HepG2 (cell line): ENCODE data around the gene HSD3B7. TPM values are rescaled to one million over a fixed set of nuclear protein-coding genes. Genes with fewer than 3 reads are reported as not detected.

ENCODE experiments used
- AHDC1 ChIP-seq: sonication (generic); formaldehyde crosslinking; IDR thresholded peaks from 2 replicates; pipeline ENCODE4 v1.5.1; 2020; ENCODE audit warnings: mild to moderate bottlenecking, missing genetic modification reagents, borderline replicate concordance
- DPF2 ChIP-seq: sonication (generic); formaldehyde crosslinking; IDR thresholded peaks from 2 replicates; pipeline ENCODE4 v1.4.0; 2020; ENCODE audit warnings: mild to moderate bottlenecking, low read depth, missing genetic modification reagents, borderline replicate concordance
- HDAC2 ChIP-seq: sonication (generic); formaldehyde crosslinking; IDR thresholded peaks from 2 replicates; pipeline ENCODE4 v1.4.0; 2020; ENCODE audit warnings: missing genetic modification reagents
- HNRNPH1 ChIP-seq: fragments of 200-400 bp; formaldehyde crosslinking; optimal IDR thresholded peaks from 2 replicates; pipeline ENCODE3; 2017; ENCODE audit warnings: mild to moderate bottlenecking, low read depth, low read length
- JDP2 ChIP-seq: sonication (generic); formaldehyde crosslinking; IDR thresholded peaks from 2 replicates; pipeline ENCODE4 v1.8.1; 2022; ENCODE audit warnings: missing genetic modification reagents, borderline replicate concordance
- NFE2L2 ChIP-seq: fragments of 150-350 bp; IDR thresholded peaks from 2 replicates; pipeline ENCODE4 v1.6.1; 2014; ENCODE audit warnings: low read length
- PREB ChIP-seq: sonication (generic); formaldehyde crosslinking; IDR thresholded peaks from 2 replicates; pipeline ENCODE4 v1.4.0; 2020; ENCODE audit warnings: missing genetic modification reagents
- SATB2 ChIP-seq: sonication (generic); formaldehyde crosslinking; IDR thresholded peaks from 2 replicates; pipeline ENCODE4 v1.5.0; 2020; ENCODE audit warnings: missing genetic modification reagents
- SIN3A ChIP-seq: IDR thresholded peaks from 2 replicates; pipeline ENCODE4 v1.6.1; 2011; ENCODE audit warnings: low read depth, mild to moderate bottlenecking, control low read depth, low read length, borderline replicate concordance
- ZBTB10 ChIP-seq: sonication (generic); formaldehyde crosslinking; IDR thresholded peaks from 2 replicates; pipeline ENCODE4 v1.4.0; 2020; ENCODE audit warnings: missing genetic modification reagents, borderline replicate concordance
- ZBTB20 ChIP-seq: sonication (generic); formaldehyde crosslinking; IDR thresholded peaks from 2 replicates; pipeline ENCODE4 v1.8.1; 2023; ENCODE audit warnings: missing genetic modification reagents, low read depth, mild to moderate bottlenecking, borderline replicate concordance
- ZFP36L1 ChIP-seq: sonication (generic); formaldehyde crosslinking; IDR thresholded peaks from 2 replicates; pipeline ENCODE4 v1.8.0; 2022; ENCODE audit warnings: mild to moderate bottlenecking, missing genetic modification reagents, moderate library complexity
- ZNF143 ChIP-seq: sonication (generic); formaldehyde crosslinking; IDR thresholded peaks from 2 replicates; pipeline ENCODE4 v1.4.0; 2020; ENCODE audit warnings: missing genetic modification reagents
- ZNF607 ChIP-seq: sonication (generic); formaldehyde crosslinking; IDR thresholded peaks from 2 replicates; pipeline ENCODE4 v1.5.1; 2020; ENCODE audit warnings: missing genetic modification reagents, mild to moderate bottlenecking, borderline replicate concordance
- ZNF740 ChIP-seq: sonication (generic); formaldehyde crosslinking; IDR thresholded peaks from 2 replicates; pipeline ENCODE4 v1.4.0; 2020; ENCODE audit warnings: missing genetic modification reagents
- ZNF878 ChIP-seq: sonication (generic); formaldehyde crosslinking; IDR thresholded peaks from 2 replicates; pipeline ENCODE4 v1.8.1; 2023; ENCODE audit warnings: mild to moderate bottlenecking, missing genetic modification reagents, moderate library complexity
- ZSCAN12 ChIP-seq: sonication (generic); formaldehyde crosslinking; IDR thresholded peaks from 2 replicates; pipeline ENCODE4 v1.9.0; 2021; ENCODE audit warnings: mild to moderate bottlenecking, missing genetic modification reagents
- polyA plus RNA-seq, 8 experiments: library from polyadenylated mRNA; depleted of rRNA in 3 of 8; stranded (reverse) in 7 of 8; unstranded in 1 of 8; fragments of >200 nt; fragmentation: Illumina TruSeq in 4 of 8; extraction: Trizol in 4 of 8; gene quantifications; 2 replicates each; pipeline versions ENCODE4 v1.2.1 to v1.2.3, GENCODE V29; 2011 to 2016; ENCODE audit warnings: low read depth in 4 of 8, missing spikeins in 1 of 8, mixed read lengths in 1 of 8; ENCODE audit not compliant: insufficient read depth in 1 of 8
- total RNA-seq, 5 experiments: library from RNA; depleted of rRNA; stranded (reverse); fragments of >200 nt; fragmentation: Illumina TruSeq; extraction: Trizol; gene quantifications; 2 replicates each; pipeline ENCODE4 v1.2.3, GENCODE V29; 2016; ENCODE audit warnings: low read depth in 1 of 5
- TF ChIP-seq, protein P1 (sequence below): sonication (generic); formaldehyde crosslinking; IDR thresholded peaks from 2 replicates; pipeline ENCODE4 v1.9.0; 2021; ENCODE audit warnings: missing genetic modification reagents, borderline replicate concordance

The HSD3B7 gene
- total and polyA plus RNA-seq, 2 of the 13 experiments (the other 11 are each of a cell fraction or from before 2014, with no cell fraction given), result 32.9 to 69.7 TPM

- TF ChIP-seq AHDC1 (CRISPR knock-in tag) (no peak), JDP2 (CRISPR knock-in tag) (no peak), SIN3A (0 out of 2 replicates have a peak, but pooled peaks have one; percentile 12), ZNF878 (CRISPR knock-in tag) (no peak), ZBTB10 (CRISPR knock-in tag) (no peak), ZNF143 (CRISPR knock-in tag) (peak; percentile 44; the same call in 1 of the 2 replicates), ZNF740 (0 out of 2 replicates have a peak, but pooled peaks have one; percentile 40), ZNF607 (CRISPR knock-in tag) (peak; percentile 79; the same call in 1 of the 2 replicates), DPF2 (CRISPR knock-in tag) (0 out of 2 replicates have a peak, but pooled peaks have one; percentile 25), ZSCAN12 (no peak), HNRNPH1 (no peak), SATB2 (CRISPR knock-in tag) (no peak), ZFP36L1 (CRISPR knock-in tag) (no peak), ZBTB20 (peak; percentile 84; the same call in 1 of the 2 replicates), PREB (CRISPR knock-in tag) (no peak), HDAC2 (no peak; the same call in 1 of the 2 replicates), NFE2L2 (no peak)
- TF ChIP-seq, protein P1, sequence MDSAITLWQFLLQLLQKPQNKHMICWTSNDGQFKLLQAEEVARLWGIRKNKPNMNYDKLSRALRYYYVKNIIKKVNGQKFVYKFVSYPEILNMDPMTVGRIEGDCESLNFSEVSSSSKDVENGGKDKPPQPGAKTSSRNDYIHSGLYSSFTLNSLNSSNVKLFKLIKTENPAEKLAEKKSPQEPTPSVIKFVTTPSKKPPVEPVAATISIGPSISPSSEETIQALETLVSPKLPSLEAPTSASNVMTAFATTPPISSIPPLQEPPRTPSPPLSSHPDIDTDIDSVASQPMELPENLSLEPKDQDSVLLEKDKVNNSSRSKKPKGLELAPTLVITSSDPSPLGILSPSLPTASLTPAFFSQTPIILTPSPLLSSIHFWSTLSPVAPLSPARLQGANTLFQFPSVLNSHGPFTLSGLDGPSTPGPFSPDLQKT (CRISPR knock-in tag), result 0 out of 2 replicates have a peak, but pooled peaks have one; percentile 44
Observed at GRCh38 chr16:30985401-30986128, 558 bp downstream of the HSD3B7 start (continued).
